HUES48 (cell line): ENCODE data around the gene VPS26A.
"Not testable (repeated sequence)": the region's sequence is repeated elsewhere in the genome, so short reads cannot be mapped to it uniquely, and the experiment has no call there.

Experiments used
- H3K27ac ChIP-seq: one replicate; pipeline ENCODE4 v1.7.0; 2013; ENCODE audit warnings: low read depth, low read length, inconsistent platforms
- H3K27me3 ChIP-seq: 2 replicates; pipeline ENCODE4 v1.6.1; 2013; ENCODE audit warnings: mild to moderate bottlenecking, low read length; ENCODE audit not compliant: control insufficient read depth, insufficient read depth
- H3K36me3 ChIP-seq: 2 replicates; pipeline ENCODE4 v1.6.1; 2013; ENCODE audit warnings: low read length; ENCODE audit not compliant: control insufficient read depth, insufficient read depth
- H3K4me1 ChIP-seq: 2 replicates; pipeline ENCODE4 v1.6.1; 2013; ENCODE audit warnings: mild to moderate bottlenecking, low read length; ENCODE audit not compliant: control insufficient read depth, insufficient read depth
- H3K4me3 ChIP-seq: 2 replicates; pipeline ENCODE4 v1.5.1; 2013; ENCODE audit warnings: mild to moderate bottlenecking, low read depth, low read length
- H3K9ac ChIP-seq: 2 replicates; pipeline ENCODE4 v1.6.1; 2013; ENCODE audit warnings: mild to moderate bottlenecking, low read depth, low read length, moderate library complexity
- H3K9me3 ChIP-seq: 2 replicates; pipeline ENCODE4 v1.6.1; 2013; ENCODE audit warnings: low read length; ENCODE audit not compliant: control insufficient read depth, insufficient read depth

The VPS26A gene

GRCh38 chr10:69142983-69143382 lies 19.0 kb downstream of the VPS26A start:
- Histone ChIP-seq H3K27ac (no peak overlapping the region), H3K27me3 (no peaks in the 10 kb centered on the region), H3K9ac (no peak overlapping the region), H3K36me3 (0 out of 2 replicates have a peak, but pooled peaks cover 5% of the 10 kb centered on the region), H3K4me1 (no peaks in the 10 kb centered on the region), H3K4me3 (no peak overlapping the region), H3K9me3 (no peaks in the 10 kb centered on the region)

- Histone ChIP-seq H3K9ac (no peak overlapping the region), H3K36me3 (no peaks in the 10 kb centered on the region), H3K9me3 (no peaks in the 10 kb centered on the region), H3K4me3 (no peak overlapping the region), H3K4me1 (no peaks in the 10 kb centered on the region), H3K27me3 (no peaks in the 10 kb centered on the region), H3K27ac (no peak overlapping the region)
Measured at GRCh38 chr10:69145329-69145728, 21.4 kb downstream of the VPS26A start.

GRCh38 chr10:69145864-69146263 lies 21.9 kb downstream of the VPS26A start:
- Histone ChIP-seq H3K4me3 (no peak overlapping the region), H3K4me1 (no peaks in the 10 kb centered on the region), H3K9me3 (no peaks in the 10 kb centered on the region), H3K27ac (no peak overlapping the region), H3K9ac (no peak overlapping the region), H3K36me3 (no peaks in the 10 kb centered on the region), H3K27me3 (no peaks in the 10 kb centered on the region)

- no peak overlapping the region for H3K9ac ChIP-seq
- no peaks in the 10 kb centered on the region for H3K4me1 ChIP-seq
- H3K27me3 ChIP-seq: no peaks in the 10 kb centered on the region
- no peak overlapping the region for H3K27ac ChIP-seq
- H3K9me3 ChIP-seq: no peaks in the 10 kb centered on the region
- H3K36me3 ChIP-seq: no peaks in the 10 kb centered on the region
- H3K4me3 ChIP-seq: no peak overlapping the region
Measured at GRCh38 chr10:69146759-69147158, 22.8 kb downstream of the VPS26A start.

GRCh38 chr10:69151984-69152383 lies 28.0 kb downstream of the VPS26A start:
- no peaks in the 10 kb centered on the region for H3K4me1 ChIP-seq
- H3K36me3 ChIP-seq: no peaks in the 10 kb centered on the region
- H3K27ac ChIP-seq: no peak overlapping the region
- no peaks in the 10 kb centered on the region for H3K27me3 ChIP-seq
- no peak overlapping the region for H3K4me3 ChIP-seq
- H3K9me3 ChIP-seq: no peaks in the 10 kb centered on the region
- no peak overlapping the region for H3K9ac ChIP-seq

- no peaks in the 10 kb centered on the region for H3K27me3 ChIP-seq
- no peak overlapping the region for H3K9ac ChIP-seq
- H3K4me3 ChIP-seq: no peak overlapping the region
- H3K27ac ChIP-seq: no peak overlapping the region
- H3K4me1 ChIP-seq: no peaks in the 10 kb centered on the region
- H3K36me3 ChIP-seq: peaks cover 9% of the 10 kb centered on the region
- H3K9me3 ChIP-seq: no peaks in the 10 kb centered on the region
Measured at GRCh38 chr10:69153227-69153626, 29.2 kb downstream of the VPS26A start.

- H3K36me3 ChIP-seq: peaks cover 49% of the 10 kb centered on the region
- no peaks in the 10 kb centered on the region for H3K4me1 ChIP-seq
- H3K9ac ChIP-seq: no peak overlapping the region
- no peaks in the 10 kb centered on the region for H3K9me3 ChIP-seq
- no peak overlapping the region for H3K4me3 ChIP-seq
- no peak overlapping the region for H3K27ac ChIP-seq
- H3K27me3 ChIP-seq: no peaks in the 10 kb centered on the region
Measured at GRCh38 chr10:69160809-69161241, 36.8 kb downstream of the VPS26A start.

GRCh38 chr10:69168493-69168892 lies 44.5 kb downstream of the VPS26A start:
- H3K36me3 ChIP-seq: peaks cover 60% of the 10 kb centered on the region
- H3K4me3 ChIP-seq: no peak overlapping the region
- no peak overlapping the region for H3K27ac ChIP-seq
- H3K27me3 ChIP-seq: no peaks in the 10 kb centered on the region
- H3K9ac ChIP-seq: no peak overlapping the region
- H3K4me1 ChIP-seq: no peaks in the 10 kb centered on the region
- H3K9me3 ChIP-seq: no peaks in the 10 kb centered on the region

GRCh38 chr10:69172241-69172982 lies 48.4 kb downstream of the VPS26A start:
- Histone ChIP-seq H3K27me3 (no peaks in the 10 kb centered on the region), H3K9me3 (no peaks in the 10 kb centered on the region), H3K4me1 (no peaks in the 10 kb centered on the region), H3K27ac (no peak overlapping the region), H3K9ac (no peak overlapping the region), H3K4me3 (no peak overlapping the region), H3K36me3 (peaks cover 40% of the 10 kb centered on the region)

- H3K4me3 ChIP-seq, H3K4me1 ChIP-seq, H3K27me3 ChIP-seq, H3K9ac ChIP-seq, H3K9me3 ChIP-seq, H3K27ac ChIP-seq: not testable (repeated sequence)
- peaks cover 19% of the 10 kb centered on the region for H3K36me3 ChIP-seq
Measured at GRCh38 chr10:69175326-69175725, 51.3 kb downstream of the VPS26A start.

GRCh38 chr10:69176823-69177222 lies 52.8 kb downstream of the VPS26A start:
- no peak overlapping the region for H3K27ac ChIP-seq
- peaks cover 4% of the 10 kb centered on the region for H3K36me3 ChIP-seq
- no peak overlapping the region for H3K9ac ChIP-seq
- H3K9me3 ChIP-seq: no peaks in the 10 kb centered on the region
- no peak overlapping the region for H3K4me3 ChIP-seq
- H3K4me1 ChIP-seq: peaks cover 7% of the 10 kb centered on the region
- no peaks in the 10 kb centered on the region for H3K27me3 ChIP-seq
